ENCODE measurements around the gene NPIPB4.
"Not testable (repeated sequence)": the region's sequence is repeated elsewhere in the genome, so short reads cannot be mapped to it uniquely, and the experiment has no call there.

DNA sequence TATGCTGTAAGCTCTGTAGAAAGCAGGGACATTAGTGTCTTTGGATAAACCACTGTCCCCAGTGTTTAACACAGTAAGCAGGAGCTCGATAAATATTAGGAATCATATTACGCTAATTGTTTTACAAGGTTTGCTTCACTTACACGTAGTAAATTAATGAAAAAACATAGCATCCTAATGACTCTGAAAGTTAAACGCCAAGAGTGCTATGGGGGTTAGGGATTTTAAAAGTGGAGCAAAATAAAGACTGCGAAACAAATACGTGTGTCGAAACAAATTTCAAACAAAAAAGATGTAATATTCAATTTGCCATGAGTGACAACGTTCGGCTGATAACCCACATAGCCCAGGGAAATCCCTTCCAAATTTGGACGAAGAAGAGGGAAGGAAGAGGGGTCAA is 37.9 kb downstream of the NPIPB4 start:
- TF ChIP-seq, protein P1, sequence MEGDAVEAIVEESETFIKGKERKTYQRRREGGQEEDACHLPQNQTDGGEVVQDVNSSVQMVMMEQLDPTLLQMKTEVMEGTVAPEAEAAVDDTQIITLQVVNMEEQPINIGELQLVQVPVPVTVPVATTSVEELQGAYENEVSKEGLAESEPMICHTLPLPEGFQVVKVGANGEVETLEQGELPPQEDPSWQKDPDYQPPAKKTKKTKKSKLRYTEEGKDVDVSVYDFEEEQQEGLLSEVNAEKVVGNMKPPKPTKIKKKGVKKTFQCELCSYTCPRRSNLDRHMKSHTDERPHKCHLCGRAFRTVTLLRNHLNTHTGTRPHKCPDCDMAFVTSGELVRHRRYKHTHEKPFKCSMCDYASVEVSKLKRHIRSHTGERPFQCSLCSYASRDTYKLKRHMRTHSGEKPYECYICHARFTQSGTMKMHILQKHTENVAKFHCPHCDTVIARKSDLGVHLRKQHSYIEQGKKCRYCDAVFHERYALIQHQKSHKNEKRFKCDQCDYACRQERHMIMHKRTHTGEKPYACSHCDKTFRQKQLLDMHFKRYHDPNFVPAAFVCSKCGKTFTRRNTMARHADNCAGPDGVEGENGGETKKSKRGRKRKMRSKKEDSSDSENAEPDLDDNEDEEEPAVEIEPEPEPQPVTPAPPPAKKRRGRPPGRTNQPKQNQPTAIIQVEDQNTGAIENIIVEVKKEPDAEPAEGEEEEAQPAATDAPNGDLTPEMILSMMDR (conservative IDR thresholded peaks at IDR 0.05; ENCODE audit: low read length) = not testable (repeated sequence)
- not testable (repeated sequence) for TF ChIP-seq EZH2phosphoT487 (IDR thresholded peaks at IDR 0.05; ENCODE audit: borderline replicate concordance, low read depth, low read length)

All from OCI-LY7 (cell line).